Kidney (tissue), 14 donors: ENCODE results near the gene CRTC3. TPM values are rescaled to one million over a fixed set of nuclear protein-coding genes. Genes with fewer than 3 reads are reported as not detected.
A peak's percentile ranks its signal among the peaks of the same experiment; 100 is the strongest.

ENCODE experiments used
- DNase-seq, 5 donors: peaks; one replicate each; pipeline ENCODE4 v3.0.0-alpha.2; 2013 to 2020
- FAIRE-seq: peaks from 2 replicates; lab custom pipeline; 2012; peaks lifted over from hg19 to GRCh38; lab: Jason Lieb, UNC
- H3K27ac ChIP-seq, 2 donors: one replicate each; pipeline ENCODE4 v1.7.0; 2013; ENCODE audit warnings: low read depth in 2 of 2, low read length in 2 of 2, inconsistent platforms in 1 of 2
- H3K27me3 ChIP-seq: one replicate; pipeline ENCODE4 v1.7.1; 2013; ENCODE audit warnings: low read length, inconsistent platforms; ENCODE audit not compliant: control insufficient read depth, insufficient read depth
- H3K36me3 ChIP-seq, 3 donors: one replicate each; pipeline versions ENCODE4 v1.7.0 to v1.7.1; 2013; ENCODE audit warnings: low read length in 3 of 3, control low read depth in 1 of 3, inconsistent platforms in 1 of 3; ENCODE audit not compliant: insufficient read depth in 3 of 3, control insufficient read depth in 2 of 3
- H3K4me1 ChIP-seq, 3 donors: one replicate each; pipeline versions ENCODE4 v1.7.0 to v1.7.1; 2013; ENCODE audit warnings: low read length in 3 of 3, inconsistent platforms in 1 of 3, low read depth in 1 of 3; ENCODE audit not compliant: control insufficient read depth in 2 of 3, insufficient read depth in 2 of 3
- H3K4me3 ChIP-seq, 3 donors: one replicate each; pipeline versions ENCODE4 v1.7.0 to v1.8.1; 2013; ENCODE audit warnings: low read length in 3 of 3, control low read depth in 1 of 3, inconsistent platforms in 1 of 3
- H3K9ac ChIP-seq, 3 donors: one replicate each; pipeline versions ENCODE4 v1.7.0 to v1.7.1; 2013; ENCODE audit warnings: low read length in 3 of 3, control low read depth in 1 of 3, inconsistent platforms in 1 of 3
- H3K9me3 ChIP-seq, 3 donors: one replicate each; pipeline versions ENCODE4 v1.7.0 to v1.7.1; 2013; ENCODE audit warnings: low read length in 3 of 3, control low read depth in 1 of 3, inconsistent platforms in 1 of 3; ENCODE audit not compliant: control insufficient read depth in 2 of 3, insufficient read depth in 1 of 3
- CTCF ChIP-seq: IDR thresholded peaks from 3 replicates; pipeline ENCODE4 v1.5.1; 2012; ENCODE audit warnings: mild to moderate bottlenecking, moderate library complexity, borderline replicate concordance; ENCODE audit not compliant: insufficient read depth; ENCODE audit errors: extremely low read depth
- intact Hi-C: fragments of 100-400 bp; cut with DNase I; formaldehyde crosslinking; loops from one replicate; pipeline ENCODE4 v1.11.1; 2022
- polyA plus RNA-seq: library from polyadenylated mRNA; stranded (reverse); fragments of 350-450 nt; fragmentation: Illumina TruSeq; extraction: RNeasy Lipid Tissue Mini Kit (QIAGEN cat#74804); gene quantifications from one replicate; pipeline ENCODE4 v1.2.3, GENCODE V29; 2014; ENCODE audit warnings: low read depth, low replicate concordance; ENCODE audit not compliant: insufficient read depth
- total RNA-seq: library from RNA; stranded (reverse); fragmentation: NEBNext Ultra II Directional; extraction: Animal tissue kit (Norgen Biotek cat#: 25700); gene quantifications from one replicate; pipeline ENCODE4 v1.2.1, GENCODE V29; 2021
- donor health status: control.
- donor health status: control.
- donor health status: control.
- donor health status: control.
- donor health status: control.
- donor health status: DM: yes; HTN: yes; CAD: no.
- donor health status: Normal renal cell carcinoma (clear cell type).

CRTC3 gene
- total and polyA plus RNA-seq, 2 donors from 2014 or later, result 9.2 to 49.0 TPM

- Histone ChIP-seq H3K27ac (peak overlapping the region in 1 of 2 donors; percentile 38), H3K9me3 (no peaks in the 10 kb centered on the region), H3K9ac (no peak overlapping the region), H3K4me3 (no peak overlapping the region), H3K36me3 (no peaks in the 10 kb centered on the region), H3K27me3 (no peaks in the 10 kb centered on the region), H3K4me1 (peaks cover 0 to 33% (median 28%) of the 10 kb centered on the region in 3 donors)
- FAIRE-seq, result no peak
- DNase-seq, result no peak
- intact Hi-C loops, result no loop called here
- TF ChIP-seq CTCF, result no peak
These were observed 31.9 kb downstream of the CRTC3 start for GRCh38 chr15:90561344-90562244.

- intact Hi-C loops, result no loop called here
- peaks cover 0 to 26% (median 21%) of the 10 kb centered on the region in 3 donors for H3K4me1 ChIP-seq
- no peaks in the 10 kb centered on the region for H3K36me3 ChIP-seq
- H3K27me3 ChIP-seq, result no peaks in the 10 kb centered on the region
- no peak overlapping the region for H3K4me3 ChIP-seq
- DNase-seq, result no peak
- no peak for FAIRE-seq
- TF ChIP-seq CTCF, result no peak
- H3K9ac ChIP-seq, result no peak overlapping the region
- no peaks in the 10 kb centered on the region for H3K9me3 ChIP-seq
- H3K27ac ChIP-seq, result no peak overlapping the region
These were observed 32.9 kb downstream of the CRTC3 start for GRCh38 chr15:90562669-90563068.

- Histone ChIP-seq H3K27ac (no peak overlapping the region), H3K27me3 (no peaks in the 10 kb centered on the region), H3K9me3 (no peaks in the 10 kb centered on the region), H3K36me3 (no peaks in the 10 kb centered on the region), H3K4me1 (peaks cover 0 to 20% (median 14%) of the 10 kb centered on the region in 3 donors), H3K9ac (no peak overlapping the region), H3K4me3 (no peak overlapping the region)
- TF ChIP-seq CTCF, result no peak
- FAIRE-seq (no peak), DNase-seq (no peak)
- intact Hi-C loops, result no loop called here
These were observed 33.7 kb downstream of the CRTC3 start for GRCh38 chr15:90563463-90563862.
